ENCODE results near the gene CLSTN1. TPM values are rescaled to one million over a fixed set of nuclear protein-coding genes. Genes with fewer than 3 reads are reported as not detected.
A peak's percentile ranks its signal among the peaks of the same experiment; 100 is the strongest.

Gene CLSTN1
- total RNA-seq, 1 experiment from 2014 or later = 100 TPM

GRCh38 chr1:9785406-9785805 is 38.4 kb downstream of the CLSTN1 start:
- no peaks in the 10 kb centered on the region for H4K20me1 ChIP-seq (ENCODE audit: control insufficient read depth, insufficient read depth, insufficient read length)
- no peak overlapping the region for H2BK12ac ChIP-seq (ENCODE audit: insufficient read length, low read depth, low read length)
- no peak overlapping the region for H4K91ac ChIP-seq (ENCODE audit: insufficient read length, low read depth, low read length)
- no peak overlapping the region for H3K27ac ChIP-seq (ENCODE audit: insufficient read length, low read depth, low read length)
- H3K79me1 ChIP-seq (ENCODE audit: insufficient read depth, low read depth, low read length, poor library complexity, severe bottlenecking) = peaks cover 17% of the 10 kb centered on the region
- H3K56ac ChIP-seq (ENCODE audit: insufficient read length, low read depth, low read length) = no peak overlapping the region
- Mint-ChIP-seq H3K4me1 (peaks cover 15 to 25% of the 10 kb centered on the region in 2 experiments), H3K4me3 (no peak overlapping the region), H3K27me3 (ENCODE audit: low read depth) (no peaks in the 10 kb centered on the region; the same call in 1 of the 2 replicates), H3K9me3 (peaks cover 0 to 2% of the 10 kb centered on the region in 2 experiments; a peak in 3 of 5 replicates), H3K27ac (peak overlapping the region in 1 of 3 experiments; percentile 59; a peak in 2 of 7 replicates), H3K36me3 (ENCODE audit: insufficient read depth in 1 of 3, low read depth in 3 of 3) (peaks cover 5 to 13% (median 6%) of the 10 kb centered on the region in 3 experiments; a peak in 4 of 7 replicates)
- H4K8ac ChIP-seq (replicated peaks; ENCODE audit: insufficient read length, low read depth, low read length) = no peak overlapping the region
- H2BK5ac ChIP-seq (ENCODE audit: insufficient read length, low read length) = no peak overlapping the region
- no peaks in the 10 kb centered on the region for H3K27me3 ChIP-seq (ENCODE audit: insufficient read depth, low read length)
- no peak overlapping the region for H3K9ac ChIP-seq (ENCODE audit: extremely low read depth, insufficient read length, low read length)
- no peak overlapping the region for H3K14ac ChIP-seq (ENCODE audit: insufficient read depth, low read length)
- H3K23me2 ChIP-seq (ENCODE audit: insufficient read length, low read depth, low read length, poor library complexity, severe bottlenecking) = no peaks in the 10 kb centered on the region
- no peak overlapping the region for H3K23ac ChIP-seq (ENCODE audit: insufficient read length, low read depth, low read length)
- H2AFZ ChIP-seq (ENCODE audit: low read length) = no peak overlapping the region
- H3K4me2 ChIP-seq (ENCODE audit: insufficient read depth, insufficient read length, low read length) = no peak overlapping the region
- no peak overlapping the region for H2BK15ac ChIP-seq (ENCODE audit: low read depth, low read length)
- H3T11ph ChIP-seq (ENCODE audit: low read length) = no peak overlapping the region
- TF ChIP-seq, protein P1, sequence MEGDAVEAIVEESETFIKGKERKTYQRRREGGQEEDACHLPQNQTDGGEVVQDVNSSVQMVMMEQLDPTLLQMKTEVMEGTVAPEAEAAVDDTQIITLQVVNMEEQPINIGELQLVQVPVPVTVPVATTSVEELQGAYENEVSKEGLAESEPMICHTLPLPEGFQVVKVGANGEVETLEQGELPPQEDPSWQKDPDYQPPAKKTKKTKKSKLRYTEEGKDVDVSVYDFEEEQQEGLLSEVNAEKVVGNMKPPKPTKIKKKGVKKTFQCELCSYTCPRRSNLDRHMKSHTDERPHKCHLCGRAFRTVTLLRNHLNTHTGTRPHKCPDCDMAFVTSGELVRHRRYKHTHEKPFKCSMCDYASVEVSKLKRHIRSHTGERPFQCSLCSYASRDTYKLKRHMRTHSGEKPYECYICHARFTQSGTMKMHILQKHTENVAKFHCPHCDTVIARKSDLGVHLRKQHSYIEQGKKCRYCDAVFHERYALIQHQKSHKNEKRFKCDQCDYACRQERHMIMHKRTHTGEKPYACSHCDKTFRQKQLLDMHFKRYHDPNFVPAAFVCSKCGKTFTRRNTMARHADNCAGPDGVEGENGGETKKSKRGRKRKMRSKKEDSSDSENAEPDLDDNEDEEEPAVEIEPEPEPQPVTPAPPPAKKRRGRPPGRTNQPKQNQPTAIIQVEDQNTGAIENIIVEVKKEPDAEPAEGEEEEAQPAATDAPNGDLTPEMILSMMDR (conservative IDR thresholded peaks at IDR 0.05) = no peak
- peaks cover 8% of the 10 kb centered on the region; the same call in 1 of the 2 replicates for H3K79me2 ChIP-seq (ENCODE audit: insufficient read depth, low read length)
- no peak overlapping the region for H2BK120ac ChIP-seq (ENCODE audit: low read depth, low read length, poor library complexity, severe bottlenecking)
- no CpG with 5 or more reads among the region's 6 CpGs for WGBS (ENCODE audit: extremely low coverage, insufficient read length, low lambda C conversion rate)
- no peak overlapping the region for H4K5ac ChIP-seq (ENCODE audit: insufficient read length, low read depth, low read length)
- no peak overlapping the region for H2BK20ac ChIP-seq (ENCODE audit: low read depth, low read length, poor library complexity, severe bottlenecking)
- no peak for DNase-seq
- H3K4me1 ChIP-seq (ENCODE audit: insufficient read depth, low read length) = no peaks in the 10 kb centered on the region; the same call in 1 of the 2 replicates
- H2AK5ac ChIP-seq (ENCODE audit: insufficient read length, low read length) = no peak overlapping the region
- no peak overlapping the region for H3K4ac ChIP-seq (ENCODE audit: low read depth, low read length)
- H3K18ac ChIP-seq (ENCODE audit: insufficient read length, low read depth, low read length) = no peak overlapping the region
- H3K9me3 ChIP-seq (ENCODE audit: control insufficient read depth, low read depth, low read length) = no peaks in the 10 kb centered on the region
